Fibroblast of mammary gland (primary cell): ENCODE measurements around the gene XCR1.

ENCODE experiments used
- DNase-seq: peaks from one replicate; pipeline ENCODE4 v3.0.0-alpha.2; 2010; ENCODE audit warnings: low read depth
- H3K4me3 ChIP-seq: 2 replicates; pipeline ENCODE4 v1.5.1; 2011; ENCODE audit warnings: low read depth, mild to moderate bottlenecking, low read length, moderate library complexity; ENCODE audit not compliant: control insufficient read depth
- CTCF ChIP-seq: conservative IDR thresholded peaks from 2 replicates; pipeline ENCODE4 v1.5.1; 2011; ENCODE audit warnings: low read depth, low read length, inconsistent platforms; ENCODE audit not compliant: control insufficient read depth, insufficient read depth

The XCR1 gene

DNA sequence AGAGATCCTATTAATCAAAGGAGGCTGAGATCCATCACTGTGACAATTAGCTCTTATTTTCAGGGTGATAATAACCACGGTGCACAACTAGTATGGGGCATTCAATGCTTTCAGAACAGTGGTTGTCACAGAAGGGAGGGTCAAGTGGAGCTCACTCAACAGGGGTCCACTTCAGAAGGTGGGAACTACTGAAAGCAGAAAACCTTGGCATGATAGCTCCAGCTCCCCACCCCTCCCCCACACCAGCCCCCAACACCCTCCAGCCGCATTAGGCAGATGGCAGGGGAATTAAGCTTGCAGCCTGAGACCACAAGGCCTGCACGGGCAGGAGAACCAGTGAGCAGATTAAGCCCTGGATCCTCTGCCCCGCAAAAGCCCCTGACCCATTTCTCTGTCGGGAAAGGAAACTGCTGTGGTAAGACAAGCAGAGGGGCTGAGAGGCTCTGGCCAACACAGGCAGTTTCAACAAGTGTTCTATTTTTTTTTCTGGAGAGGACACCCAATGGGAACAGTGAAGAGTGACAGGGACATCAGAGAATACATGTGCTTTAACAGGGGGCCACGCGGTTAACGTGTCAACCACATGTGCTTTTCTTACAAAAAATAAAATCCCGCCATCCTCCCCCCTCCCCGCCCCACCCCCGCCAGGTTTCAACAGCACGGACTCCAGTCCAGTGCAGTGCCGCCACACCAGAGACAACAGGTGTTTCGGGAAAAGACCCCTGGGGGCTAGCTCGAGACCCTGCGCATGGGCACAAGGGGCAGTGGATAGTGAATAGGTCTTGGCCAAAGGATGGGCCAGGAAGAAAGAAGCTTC lies 32.7 kb downstream of the XCR1 start:
- DNase-seq = no peak
- H3K4me3 ChIP-seq = peak overlapping the region; percentile 85
- TF ChIP-seq CTCF = no peak

GRCh38 chr3:45993421-45994027 lies 33.8 kb downstream of the XCR1 start:
- DNase-seq = peak; percentile 73
- no peak overlapping the region for H3K4me3 ChIP-seq
- no peak for TF ChIP-seq CTCF

GRCh38 chr3:45992821-45993221 lies 34.5 kb downstream of the XCR1 start:
- peak; percentile 96 for DNase-seq
- TF ChIP-seq CTCF = no peak
- H3K4me3 ChIP-seq = no peak overlapping the region

DNA sequence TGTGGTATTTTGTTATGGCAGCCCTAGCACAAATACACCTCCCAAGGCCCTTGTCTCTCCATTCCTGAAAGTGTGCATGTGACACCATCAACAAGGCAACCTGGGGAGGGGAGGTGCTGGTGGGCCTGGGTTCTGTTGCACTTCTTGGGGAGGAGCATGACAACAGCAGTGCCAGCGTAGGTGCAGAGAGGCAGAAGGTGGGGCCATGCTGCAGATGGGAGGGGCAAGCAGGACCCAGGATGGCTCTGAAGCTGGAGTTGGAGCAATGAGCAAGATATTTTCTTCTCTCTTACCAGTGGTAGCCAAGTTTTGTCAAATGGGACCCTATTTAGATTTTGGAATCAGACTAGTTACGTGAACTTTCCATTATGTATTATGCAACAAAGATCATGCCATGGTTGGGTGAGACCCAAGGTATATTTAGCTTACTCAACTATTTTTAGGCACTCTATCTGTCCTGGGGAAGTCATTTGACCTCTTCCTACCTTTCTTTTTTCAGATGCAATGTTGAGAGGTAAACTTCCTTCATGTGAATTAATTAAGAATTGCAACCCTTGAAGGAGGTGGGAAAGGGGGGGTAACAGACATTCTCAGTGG lies 35.1 kb downstream of the XCR1 start:
- no peak for TF ChIP-seq CTCF
- no peak overlapping the region for H3K4me3 ChIP-seq
- no peak for DNase-seq

DNA sequence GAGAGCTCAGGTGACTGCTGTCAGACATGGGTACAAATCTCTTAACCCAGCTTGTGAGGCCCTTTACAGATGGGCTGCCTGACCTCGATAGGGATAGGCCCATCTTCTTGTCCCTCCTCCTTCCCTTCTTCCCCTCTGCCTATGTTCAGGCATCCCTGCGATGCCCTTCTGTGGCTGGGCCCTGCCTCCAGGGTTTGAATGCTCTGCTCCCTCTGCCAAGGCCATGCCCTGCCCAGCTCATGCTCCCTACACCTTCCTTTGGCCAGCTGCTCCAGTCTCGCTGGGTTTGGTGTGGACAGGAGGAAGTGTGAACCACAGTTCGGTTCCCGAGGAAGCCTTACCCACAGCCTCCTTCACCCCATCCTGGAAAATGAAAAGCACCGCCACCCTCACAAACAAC lies 35.9 kb downstream of the XCR1 start:
- H3K4me3 ChIP-seq = no peak overlapping the region
- no peak for TF ChIP-seq CTCF
- no peak for DNase-seq

- no peak overlapping the region for H3K4me3 ChIP-seq
- DNase-seq = no peak
- no peak for TF ChIP-seq CTCF
Measured at GRCh38 chr3:45990181-45990580, 37.1 kb downstream of the XCR1 start.

- DNase-seq = peak; percentile 91
- no peak overlapping the region for H3K4me3 ChIP-seq
- TF ChIP-seq CTCF = no peak
Measured at GRCh38 chr3:45988804-45989203, 38.5 kb downstream of the XCR1 start.
